Mesenchymal stem cell (in vitro differentiated cells and primary cell): ENCODE measurements around the gene ADO.

Experiments
- DNase-seq: peaks from one replicate; pipeline ENCODE4 v3.0.0-alpha.2; 2013
- H2AFZ ChIP-seq: one replicate; pipeline ENCODE4 v1.6.1; 2013; ENCODE audit warnings: low read depth, mild to moderate bottlenecking, control low read depth, inconsistent platforms, low read length, moderate library complexity
- H2AK5ac ChIP-seq: 2 replicates; pipeline ENCODE4 v1.6.1; 2013; ENCODE audit warnings: low read length, moderate library complexity, mild to moderate bottlenecking, inconsistent platforms; ENCODE audit not compliant: severe bottlenecking
- H2BK120ac ChIP-seq: one replicate; pipeline ENCODE4 v1.6.1; 2013; ENCODE audit warnings: low read depth, mild to moderate bottlenecking, inconsistent platforms, low read length, moderate library complexity
- H2BK12ac ChIP-seq, 2 experiments: one replicate each; pipeline ENCODE4 v1.6.1; 2013; ENCODE audit warnings: inconsistent platforms in 2 of 2, low read length in 2 of 2, mild to moderate bottlenecking in 2 of 2, moderate library complexity in 2 of 2, control low read depth in 1 of 2
- H2BK15ac ChIP-seq: one replicate; pipeline ENCODE4 v1.6.1; 2013; ENCODE audit warnings: mild to moderate bottlenecking, low read depth, inconsistent platforms; ENCODE audit not compliant: poor library complexity, severe bottlenecking
- H2BK5ac ChIP-seq: 2 replicates; pipeline ENCODE4 v1.6.1; 2013; ENCODE audit warnings: low read depth, mild to moderate bottlenecking, low read length, control low read depth, inconsistent platforms; ENCODE audit not compliant: poor library complexity, severe bottlenecking
- H3K14ac ChIP-seq, 2 experiments: one replicate each; pipeline ENCODE4 v1.6.1; 2013; ENCODE audit warnings: inconsistent platforms in 2 of 2, low read length in 2 of 2, control low read depth in 1 of 2, mild to moderate bottlenecking in 1 of 2, moderate library complexity in 1 of 2
- H3K18ac ChIP-seq, 2 experiments: one replicate each; pipeline ENCODE4 v1.6.1; 2013; ENCODE audit warnings: inconsistent platforms in 2 of 2, low read length in 2 of 2, control low read depth in 1 of 2, low read depth in 1 of 2, mild to moderate bottlenecking in 1 of 2
- H3K23ac ChIP-seq, 2 experiments: one replicate each; pipeline ENCODE4 v1.6.1; 2013; ENCODE audit warnings: inconsistent platforms in 2 of 2, low read length in 2 of 2, mild to moderate bottlenecking in 2 of 2, moderate library complexity in 2 of 2, control low read depth in 1 of 2
- H3K27ac ChIP-seq: 2 replicates; pipeline ENCODE4 v1.5.1; 2013; ENCODE audit warnings: mild to moderate bottlenecking, moderate library complexity, low read length, control low read depth, inconsistent platforms; ENCODE audit not compliant: poor library complexity, severe bottlenecking
- H3K27me3 ChIP-seq, 2 experiments: 2 replicates each; pipeline versions ENCODE4 v1.6.1 to v1.7.0; 2013; ENCODE audit warnings: low read length in 2 of 2, mild to moderate bottlenecking in 2 of 2, moderate library complexity in 2 of 2, control low read depth in 1 of 2, inconsistent platforms in 1 of 2; ENCODE audit not compliant: control insufficient read depth in 1 of 2, insufficient read depth in 1 of 2
- H3K36me3 ChIP-seq, 2 experiments: 2 replicates each; pipeline versions ENCODE4 v1.6.1 to v1.7.0; 2013; ENCODE audit warnings: low read length in 2 of 2, control low read depth in 1 of 2, inconsistent platforms in 1 of 2, low read depth in 1 of 2, mild to moderate bottlenecking in 1 of 2; ENCODE audit not compliant: insufficient read depth in 2 of 2, control insufficient read depth in 1 of 2
- H3K4ac ChIP-seq, 2 experiments: one replicate each; pipeline ENCODE4 v1.6.1; 2013; ENCODE audit warnings: inconsistent platforms in 2 of 2, low read length in 2 of 2, mild to moderate bottlenecking in 2 of 2, moderate library complexity in 2 of 2, control low read depth in 1 of 2, low read depth in 1 of 2
- H3K4me1 ChIP-seq: 2 replicates; pipeline ENCODE4 v1.6.1; 2013; ENCODE audit warnings: low read depth, low read length, control low read depth; ENCODE audit not compliant: control insufficient read depth, insufficient read depth
- H3K4me2 ChIP-seq: 2 replicates; pipeline ENCODE4 v1.6.1; 2013; ENCODE audit warnings: low read length, mild to moderate bottlenecking, inconsistent platforms; ENCODE audit not compliant: poor library complexity, severe bottlenecking
- H3K4me3 ChIP-seq, 2 experiments: 2 replicates each; pipeline versions ENCODE4 v1.5.1 to v1.7.0; 2013; ENCODE audit warnings: low read length in 2 of 2, mild to moderate bottlenecking in 2 of 2, control low read depth in 1 of 2, low read depth in 1 of 2; ENCODE audit not compliant: insufficient read depth in 1 of 2
- H3K79me1 ChIP-seq: replicated peaks from 2 replicates; pipeline ENCODE4 v1.6.1; 2013; ENCODE audit warnings: mild to moderate bottlenecking, control low read depth, low read length, inconsistent platforms; ENCODE audit not compliant: poor library complexity, severe bottlenecking
- H3K9ac ChIP-seq: 2 replicates; pipeline ENCODE4 v1.7.0; 2013; ENCODE audit warnings: mild to moderate bottlenecking, low read length, moderate library complexity
- H3K9me3 ChIP-seq: 2 replicates; pipeline ENCODE4 v1.7.0; 2013; ENCODE audit warnings: mild to moderate bottlenecking, low read length; ENCODE audit not compliant: control insufficient read depth
- H4K8ac ChIP-seq: one replicate; pipeline ENCODE4 v1.6.1; 2013; ENCODE audit warnings: inconsistent platforms, mild to moderate bottlenecking, low read length, moderate library complexity
- H4K91ac ChIP-seq: one replicate; pipeline ENCODE4 v1.6.1; 2013; ENCODE audit warnings: mild to moderate bottlenecking, low read length, inconsistent platforms
- WGBS: methylation state at CpG from one replicate; pipeline ENCODE4 v1.1.7; 2013; ENCODE audit warnings: mixed read lengths; 5-methylcytosine and 5-hydroxymethylcytosine counted together

ADO gene

DNA sequence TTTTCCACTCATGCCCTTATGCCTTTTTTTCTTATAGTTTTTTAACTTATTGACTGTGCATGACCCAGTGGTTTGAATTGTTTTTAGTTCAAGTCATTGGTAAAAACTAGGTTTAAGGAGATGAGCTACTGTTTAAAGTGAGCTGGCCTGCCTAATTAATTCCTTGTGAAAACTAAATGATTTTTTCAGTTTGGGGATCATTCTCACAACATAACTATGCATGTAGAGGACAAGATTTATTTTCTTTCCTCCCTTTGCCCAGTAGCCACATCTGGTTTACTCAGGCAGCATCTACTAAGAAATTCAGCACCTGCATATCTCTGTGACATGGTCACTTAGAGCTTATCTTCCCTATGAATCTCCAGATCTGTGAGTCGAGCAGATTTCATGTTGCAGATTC is 1.7 kb downstream of the ADO start:
- Histone ChIP-seq H3K4me1 (peaks cover 5% of the 10 kb centered on the region), H2AK5ac (no peak overlapping the region), H2BK12ac (no peak overlapping the region), H3K4ac (no peak overlapping the region), H3K27me3 (no peaks in the 10 kb centered on the region), H3K23ac (no peak overlapping the region), H3K79me1 (peaks cover 8% of the 10 kb centered on the region), H2BK15ac (no peak overlapping the region), H3K4me3 (peak overlapping the region in 1 of 2 experiments; percentile 92), H3K18ac (no peak overlapping the region), H4K8ac (no peak overlapping the region), H3K36me3 (peaks cover 6 to 25% of the 10 kb centered on the region in 2 experiments), H2BK5ac (no peak overlapping the region), H3K9me3 (no peaks in the 10 kb centered on the region), H4K91ac (no peak overlapping the region), H3K27ac (no peak overlapping the region), H3K9ac (peak overlapping the region; percentile 96), H2BK120ac (no peak overlapping the region), H2AFZ (no peak overlapping the region), H3K14ac (no peak overlapping the region), H3K4me2 (peak overlapping the region; percentile 58)
- WGBS: 40% methylated on average over 1 of the region's 1 CpG
- no peak for DNase-seq

DNA sequence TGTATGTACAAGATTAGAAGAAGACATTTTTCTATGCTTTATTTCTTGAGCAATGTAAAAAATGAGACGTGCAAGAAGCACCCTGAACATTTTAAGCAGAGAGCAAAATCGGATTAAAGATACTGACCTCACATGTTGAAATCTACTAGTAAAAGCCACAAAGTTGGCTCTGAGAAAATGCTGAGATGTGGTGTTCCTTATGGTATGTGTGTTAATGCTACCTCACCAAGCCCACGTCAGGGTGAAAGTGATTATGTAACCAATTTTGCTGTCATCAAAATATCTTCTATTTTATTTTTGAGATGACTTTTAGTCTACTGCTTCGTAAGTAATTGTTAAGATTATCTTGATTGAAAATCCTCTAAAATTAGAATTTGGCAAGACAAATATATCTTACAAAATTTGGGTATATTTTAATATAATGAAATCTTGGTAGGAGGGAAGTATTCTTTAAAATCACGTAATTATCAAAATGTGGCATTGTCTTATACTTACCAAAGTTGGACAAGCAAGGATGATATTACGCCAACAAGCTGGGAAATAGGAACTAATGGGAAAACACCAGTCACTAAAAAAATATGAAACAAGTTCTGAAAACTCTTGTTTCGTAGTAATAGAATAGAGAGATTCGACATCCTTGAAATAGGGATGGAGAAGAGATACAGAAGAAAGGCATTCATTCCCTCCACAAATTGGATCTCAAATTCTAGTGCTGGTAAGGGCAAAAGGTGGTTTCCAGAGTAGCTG is 5.8 kb downstream of the ADO start:
- Histone ChIP-seq H3K14ac (no peak overlapping the region), H3K27me3 (peaks cover 9 to 27% of the 10 kb centered on the region in 2 experiments), H2BK12ac (no peak overlapping the region), H3K18ac (no peak overlapping the region), H3K9me3 (no peaks in the 10 kb centered on the region), H3K4me1 (peaks cover 10% of the 10 kb centered on the region), H3K79me1 (peaks cover 4% of the 10 kb centered on the region), H3K4me2 (no peak overlapping the region), H4K91ac (no peak overlapping the region), H3K9ac (no peak overlapping the region), H2BK120ac (no peak overlapping the region), H3K27ac (no peak overlapping the region), H4K8ac (no peak overlapping the region), H2AFZ (no peak overlapping the region), H3K23ac (no peak overlapping the region), H3K4ac (no peak overlapping the region), H2BK5ac (no peak overlapping the region), H2AK5ac (no peak overlapping the region), H3K4me3 (no peak overlapping the region), H3K36me3 (peaks cover 3 to 51% of the 10 kb centered on the region in 2 experiments), H2BK15ac (no peak overlapping the region)
- no peak for DNase-seq
- WGBS: over 99% methylated on average over 6 of the region's 8 CpGs

DNA sequence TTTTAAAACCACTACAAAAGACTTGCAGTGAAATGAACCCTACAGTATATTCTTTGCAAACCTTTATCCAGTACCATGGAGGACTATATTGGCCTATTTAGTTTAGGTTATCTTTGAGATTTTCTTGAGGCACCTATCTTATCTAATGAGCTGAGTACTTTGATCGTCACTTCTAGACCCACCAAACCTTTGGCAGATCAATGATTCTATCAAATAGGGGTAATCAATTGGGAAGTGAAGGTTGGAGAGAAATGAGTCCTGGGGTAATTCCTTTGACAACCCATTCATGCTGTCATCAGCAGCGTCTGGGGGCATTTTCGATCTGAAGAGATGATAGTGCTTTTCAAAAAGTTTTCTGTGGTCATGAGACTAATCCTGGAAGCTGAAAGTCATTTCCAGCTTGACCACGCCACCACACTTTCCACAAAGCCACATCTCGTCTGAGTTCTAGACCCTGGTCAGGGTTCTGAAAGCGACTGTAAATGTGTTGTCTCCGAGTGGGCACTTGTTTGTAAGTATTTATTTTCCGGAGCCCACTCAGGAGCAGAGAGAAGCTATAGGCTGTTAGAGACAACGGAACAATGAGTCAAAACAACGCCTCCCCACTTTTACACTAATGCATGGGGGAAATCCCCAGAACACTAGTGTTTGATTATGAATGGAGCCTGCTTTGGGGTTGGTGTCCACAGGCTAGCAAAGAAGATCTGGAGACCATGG is 6.8 kb downstream of the ADO start:
- Histone ChIP-seq H3K14ac (no peak overlapping the region), H4K8ac (no peak overlapping the region), H2BK15ac (no peak overlapping the region), H3K4me1 (peaks cover 13% of the 10 kb centered on the region), H2AK5ac (no peak overlapping the region), H3K9me3 (no peaks in the 10 kb centered on the region), H2BK5ac (no peak overlapping the region), H3K4me2 (no peak overlapping the region), H3K79me1 (peaks cover 4% of the 10 kb centered on the region), H3K18ac (no peak overlapping the region), H3K4me3 (no peak overlapping the region), H3K27ac (no peak overlapping the region), H2BK120ac (no peak overlapping the region), H3K27me3 (peaks cover 9 to 33% of the 10 kb centered on the region in 2 experiments), H4K91ac (no peak overlapping the region), H3K9ac (no peak overlapping the region), H3K36me3 (peaks cover 0 to 51% of the 10 kb centered on the region in 2 experiments), H2BK12ac (no peak overlapping the region), H3K4ac (no peak overlapping the region), H3K23ac (no peak overlapping the region), H2AFZ (no peak overlapping the region)
- no peak for DNase-seq
- WGBS: 95% methylated on average over 6 of the region's 10 CpGs

DNA sequence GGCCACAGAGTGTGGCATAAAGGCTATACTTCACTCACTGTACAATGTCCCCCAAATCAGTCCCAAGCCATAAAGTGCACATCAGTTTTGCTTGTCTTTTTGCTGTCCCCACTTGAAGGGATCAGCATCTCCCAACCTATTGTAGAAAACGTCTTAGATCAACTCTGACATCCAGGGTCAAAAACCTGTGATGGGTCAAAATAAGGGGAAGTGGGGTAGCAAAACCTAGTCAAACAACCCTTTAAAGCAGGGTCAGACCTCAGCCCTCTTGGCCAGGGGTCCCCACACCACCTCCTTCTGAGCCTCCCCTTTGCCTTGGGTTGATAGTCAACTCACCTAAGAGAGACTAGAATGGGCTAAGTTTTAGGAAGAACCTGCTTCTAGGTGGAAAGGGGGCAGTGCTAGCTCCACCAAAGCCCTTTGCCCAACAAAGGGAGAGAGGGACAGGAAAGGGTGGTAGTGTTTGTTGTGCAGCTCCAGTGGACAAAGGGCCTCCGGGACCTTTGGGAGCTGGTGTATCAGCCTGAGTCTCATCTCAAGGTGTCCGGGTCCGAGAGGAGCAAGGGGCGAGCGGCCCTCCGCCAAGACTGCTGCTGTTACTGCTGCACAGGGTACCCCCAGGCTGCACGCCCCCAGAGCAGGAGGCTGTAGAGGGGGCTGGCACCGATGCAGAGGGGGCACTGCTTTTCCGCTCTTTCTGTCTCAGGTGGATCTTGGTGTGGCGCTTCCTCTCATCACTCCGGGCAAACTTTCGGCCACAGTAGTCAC is 8.3 kb downstream of the ADO start:
- Histone ChIP-seq H3K9ac (no peak overlapping the region), H4K8ac (no peak overlapping the region), H4K91ac (no peak overlapping the region), H3K27me3 (peaks cover 9 to 33% of the 10 kb centered on the region in 2 experiments), H3K18ac (no peak overlapping the region), H3K14ac (no peak overlapping the region), H2BK12ac (no peak overlapping the region), H2AFZ (no peak overlapping the region), H3K23ac (no peak overlapping the region), H3K4me1 (peaks cover 21% of the 10 kb centered on the region), H2AK5ac (no peak overlapping the region), H3K4me2 (no peak overlapping the region), H3K9me3 (no peaks in the 10 kb centered on the region), H3K4ac (no peak overlapping the region), H2BK15ac (no peak overlapping the region), H3K4me3 (no peak overlapping the region), H3K79me1 (peaks cover 4% of the 10 kb centered on the region), H3K27ac (no peak overlapping the region), H3K36me3 (peaks cover 0 to 44% of the 10 kb centered on the region in 2 experiments), H2BK120ac (no peak overlapping the region), H2BK5ac (no peak overlapping the region)
- WGBS: 97% methylated on average over 13 of the region's 13 CpGs
- DNase-seq: no peak
